Astrocyte (in vitro differentiated cells and primary cell): ENCODE data around the gene TTC7B. TPM values are rescaled to one million over a fixed set of nuclear protein-coding genes. Genes with fewer than 3 reads are reported as not detected.

Experiments
- DNase-seq: peaks from one replicate; pipeline ENCODE4 v3.0.0-alpha.2; 2010; ENCODE audit warnings: low read depth
- FAIRE-seq: peaks from 2 replicates; lab custom pipeline; 2011; peaks lifted over from hg19 to GRCh38; lab: Jason Lieb, UNC
- H2AFZ ChIP-seq: 2 replicates; pipeline ENCODE4 v1.6.0; 2012; ENCODE audit warnings: low read depth, low read length, inconsistent platforms
- H3K27ac ChIP-seq: 2 replicates; pipeline ENCODE4 v1.5.1; 2011; ENCODE audit warnings: low read depth, low read length, inconsistent platforms
- H3K27me3 ChIP-seq: 2 replicates; pipeline ENCODE4 v1.6.0; 2011; ENCODE audit warnings: low read length, inconsistent platforms; ENCODE audit not compliant: insufficient read depth
- H3K36me3 ChIP-seq: 2 replicates; pipeline ENCODE4 v1.5.1; 2011; ENCODE audit warnings: low read length, inconsistent platforms; ENCODE audit not compliant: insufficient read depth
- H3K4me1 ChIP-seq: 2 replicates; pipeline ENCODE4 v1.5.1; 2011; ENCODE audit warnings: low read length, inconsistent platforms; ENCODE audit not compliant: insufficient read depth
- H3K4me2 ChIP-seq: 2 replicates; pipeline ENCODE4 v1.6.0; 2012; ENCODE audit warnings: low read length, inconsistent platforms
- H3K4me3 ChIP-seq: 2 replicates; pipeline ENCODE4 v1.5.1; 2011; ENCODE audit warnings: low read depth, mild to moderate bottlenecking, low read length, inconsistent platforms; ENCODE audit not compliant: insufficient read depth
- H3K79me2 ChIP-seq: 2 replicates; pipeline ENCODE4 v1.6.0; 2012; ENCODE audit warnings: mild to moderate bottlenecking, low read length, inconsistent platforms; ENCODE audit not compliant: insufficient read depth
- H3K9ac ChIP-seq: 2 replicates; pipeline ENCODE4 v1.6.0; 2012; ENCODE audit warnings: mild to moderate bottlenecking, low read length, inconsistent platforms
- H3K9me3 ChIP-seq: 2 replicates; pipeline ENCODE4 v1.5.1; 2012; ENCODE audit warnings: low read depth, mild to moderate bottlenecking, low read length, inconsistent platforms; ENCODE audit not compliant: insufficient read depth
- H4K20me1 ChIP-seq: 2 replicates; pipeline ENCODE4 v1.6.0; 2012; ENCODE audit warnings: low read length, inconsistent platforms; ENCODE audit not compliant: insufficient read depth
- H3K27ac Mint-ChIP-seq: one replicate; pipeline ENCODE4 v1.8.0; 2021; ENCODE audit warnings: mild to moderate bottlenecking, mixed read lengths; ENCODE audit not compliant: unreplicated experiment
- H3K27me3 Mint-ChIP-seq: one replicate; pipeline ENCODE4 v1.8.0; 2021; ENCODE audit warnings: low read depth, mixed read lengths; ENCODE audit not compliant: unreplicated experiment
- H3K36me3 Mint-ChIP-seq: one replicate; pipeline ENCODE4 v1.8.0; 2021; ENCODE audit warnings: low read depth, mixed read lengths; ENCODE audit not compliant: unreplicated experiment
- H3K4me1 Mint-ChIP-seq: one replicate; pipeline ENCODE4 v1.8.0; 2021; ENCODE audit warnings: low read depth, mixed read lengths; ENCODE audit not compliant: unreplicated experiment
- H3K4me3 Mint-ChIP-seq: one replicate; pipeline ENCODE4 v1.8.0; 2021; ENCODE audit warnings: mild to moderate bottlenecking, moderate library complexity, mixed read lengths; ENCODE audit not compliant: unreplicated experiment
- H3K9me3 Mint-ChIP-seq: one replicate; pipeline ENCODE4 v1.8.0; 2021; ENCODE audit warnings: mild to moderate bottlenecking, mixed read lengths; ENCODE audit not compliant: unreplicated experiment
- CTCF ChIP-seq: IDR thresholded peaks from 2 replicates; pipeline ENCODE4 v1.5.1; 2011; ENCODE audit warnings: low read depth, mild to moderate bottlenecking, inconsistent platforms, low read length, moderate library complexity; ENCODE audit not compliant: insufficient read depth
- EZH2 ChIP-seq: IDR thresholded peaks from 2 replicates; pipeline ENCODE4 v1.6.1; 2012; ENCODE audit warnings: mild to moderate bottlenecking, low read length, inconsistent platforms; ENCODE audit not compliant: insufficient read depth
- total RNA-seq: library from RNA; stranded (reverse); gene quantifications from 2 replicates; pipeline ENCODE4 v1.2.1, GENCODE V29; 2021

TTC7B gene
- total RNA-seq, 1 donor from 2014 or later: 42.1 TPM

GRCh38 chr14:90487462-90487861 is 328.8 kb downstream of the TTC7B start:
- Mint-ChIP-seq H3K4me1 (peaks cover 15% of the 10 kb centered on the region), H3K27ac (no peak overlapping the region), H3K27me3 (peaks cover 25% of the 10 kb centered on the region), H3K9me3 (peaks cover 2% of the 10 kb centered on the region), H3K4me3 (no peak overlapping the region), H3K36me3 (no peaks in the 10 kb centered on the region)
- H3K4me1 ChIP-seq: peaks cover 15% of the 10 kb centered on the region
- H3K4me3 ChIP-seq: no peak overlapping the region
- H3K79me2 ChIP-seq: no peaks in the 10 kb centered on the region
- no peaks in the 10 kb centered on the region for H3K36me3 ChIP-seq
- H2AFZ ChIP-seq: no peak overlapping the region
- FAIRE-seq (no peak), DNase-seq (no peak)
- H3K9me3 ChIP-seq: no peaks in the 10 kb centered on the region
- no peak overlapping the region for H3K27ac ChIP-seq
- no peak overlapping the region for H3K9ac ChIP-seq
- H3K27me3 ChIP-seq: no peaks in the 10 kb centered on the region
- H4K20me1 ChIP-seq: no peaks in the 10 kb centered on the region
- TF ChIP-seq CTCF: no peak
- TF ChIP-seq EZH2: no peak
- H3K4me2 ChIP-seq: no peak overlapping the region

GRCh38 chr14:90487031-90487430 is 329.2 kb downstream of the TTC7B start:
- Histone ChIP-seq H3K36me3 (no peaks in the 10 kb centered on the region), H4K20me1 (no peaks in the 10 kb centered on the region), H3K27me3 (peaks cover under 1% of the 10 kb centered on the region), H3K4me2 (no peak overlapping the region), H3K4me1 (peaks cover 13% of the 10 kb centered on the region), H3K4me3 (no peak overlapping the region), H3K27ac (no peak overlapping the region), H3K79me2 (no peaks in the 10 kb centered on the region), H2AFZ (no peak overlapping the region), H3K9me3 (no peaks in the 10 kb centered on the region), H3K9ac (no peak overlapping the region)
- Mint-ChIP-seq H3K4me3 (no peak overlapping the region), H3K27me3 (peaks cover 28% of the 10 kb centered on the region), H3K36me3 (no peaks in the 10 kb centered on the region), H3K4me1 (peaks cover 14% of the 10 kb centered on the region), H3K27ac (no peak overlapping the region), H3K9me3 (peaks cover 2% of the 10 kb centered on the region)
- no peak for TF ChIP-seq EZH2
- no peak for TF ChIP-seq CTCF
- DNase-seq: peak; percentile 6
- no peak for FAIRE-seq

- no peaks in the 10 kb centered on the region for H3K9me3 ChIP-seq
- no peak overlapping the region for H3K9ac ChIP-seq
- FAIRE-seq (no peak), DNase-seq (no peak)
- no peak overlapping the region for H3K27ac Mint-ChIP-seq
- H3K36me3 ChIP-seq: no peaks in the 10 kb centered on the region
- H3K27me3 ChIP-seq: peaks cover 4% of the 10 kb centered on the region
- no peak overlapping the region for H3K4me2 ChIP-seq
- no peaks in the 10 kb centered on the region for H3K9me3 Mint-ChIP-seq
- no peaks in the 10 kb centered on the region for H3K79me2 ChIP-seq
- peaks cover 25% of the 10 kb centered on the region for H3K27me3 Mint-ChIP-seq
- H2AFZ ChIP-seq: no peak overlapping the region
- no peaks in the 10 kb centered on the region for H4K20me1 ChIP-seq
- no peak for TF ChIP-seq EZH2
- TF ChIP-seq CTCF: no peak
- H3K4me1 ChIP-seq: no peaks in the 10 kb centered on the region
- H3K4me3 Mint-ChIP-seq: no peak overlapping the region
- H3K4me1 Mint-ChIP-seq: peaks cover 3% of the 10 kb centered on the region
- no peak overlapping the region for H3K4me3 ChIP-seq
- H3K27ac ChIP-seq: no peak overlapping the region
- no peaks in the 10 kb centered on the region for H3K36me3 Mint-ChIP-seq
Observed at GRCh38 chr14:90484291-90484690, 331.9 kb downstream of the TTC7B start.
